ENCODE data around the gene IGF2BP2. TPM values are rescaled to one million over a fixed set of nuclear protein-coding genes. Genes with fewer than 3 reads are reported as not detected.
A peak's percentile ranks its signal among the peaks of the same experiment; 100 is the strongest.

The IGF2BP2 gene
- total and polyA plus RNA-seq, 3 experiments from 2014 or later: 0.42 TPM; not detected in 1

GRCh38 chr3:185823078-185824044 is 1.5 kb downstream of the IGF2BP2 start:
- peak overlapping the region; percentile 41 for H3K4me3 ChIP-seq (ENCODE audit: low read length)
- no peak overlapping the region for H3K27ac Mint-ChIP-seq
- H3K27ac ChIP-seq (ENCODE audit: low read depth, low read length): peak overlapping the region; percentile 59
- CTCF ChIA-PET: no interaction called here
- H3K36me3 Mint-ChIP-seq: no peaks in the 10 kb centered on the region
- peaks cover 5% of the 10 kb centered on the region for H3K4me1 ChIP-seq (ENCODE audit: insufficient read depth, low read length)
- peaks cover 0 to 9% (median 3%) of the 10 kb centered on the region in 5 donors for H3K9me3 Mint-ChIP-seq
- POLR2A ChIA-PET: interaction anchor here (1.1 kb wide), 1 partner anchor 237 kb away, joined by 3 read pairs; no protein-coding TSS in a partner anchor
- H3K27me3 ChIP-seq (ENCODE audit: insufficient read depth, low read length, poor library complexity, severe bottlenecking): peaks cover 39% of the 10 kb centered on the region
- peaks cover 11 to 26% (median 13%) of the 10 kb centered on the region in 3 donors for H3K4me1 Mint-ChIP-seq
- H3K4me3 Mint-ChIP-seq: peak overlapping the region; percentile 74 to 88 (median 81)
- no peaks in the 10 kb centered on the region for H3K9me3 ChIP-seq (ENCODE audit: low read length)
- peaks cover 59 to 73% of the 10 kb centered on the region in 2 donors for H3K27me3 Mint-ChIP-seq
- H3K36me3 ChIP-seq (ENCODE audit: insufficient read depth, low read length): no peaks in the 10 kb centered on the region
- DNase-seq: peak in 1 of 5 donors; percentile 13

- CTCF ChIA-PET: no interaction called here
- H3K4me3 ChIP-seq (ENCODE audit: low read length): no peak overlapping the region
These were observed 2.4 kb downstream of the IGF2BP2 start for GRCh38 chr3:185822221-185823000.

GRCh38 chr3:185820973-185821758 is 3.7 kb downstream of the IGF2BP2 start:
- H3K4me3 ChIP-seq (ENCODE audit: low read length): no peak overlapping the region
- Mint-ChIP-seq H3K27ac (peak overlapping the region in 1 of 8 donors; percentile 14), H3K27me3 (peaks cover 39 to 61% of the 10 kb centered on the region in 2 donors), H3K4me1 (peaks cover 9 to 19% (median 11%) of the 10 kb centered on the region in 3 donors), H3K9me3 (peaks cover 0 to 7% (median 3%) of the 10 kb centered on the region in 5 donors), H3K36me3 (no peaks in the 10 kb centered on the region), H3K4me3 (no peak overlapping the region)
- peaks cover 5% of the 10 kb centered on the region for H3K4me1 ChIP-seq (ENCODE audit: insufficient read depth, low read length)
- no peaks in the 10 kb centered on the region for H3K36me3 ChIP-seq (ENCODE audit: insufficient read depth, low read length)
- ChIA-PET CTCF (no interaction called here), POLR2A (no interaction called here)
- no peak for DNase-seq
- H3K27ac ChIP-seq (ENCODE audit: low read depth, low read length): peak overlapping the region; percentile 59
- no peaks in the 10 kb centered on the region for H3K9me3 ChIP-seq (ENCODE audit: low read length)
- H3K27me3 ChIP-seq (ENCODE audit: insufficient read depth, low read length, poor library complexity, severe bottlenecking): peaks cover 33% of the 10 kb centered on the region

More at GRCh38 chr3:185822221-185823000, 2.4 kb downstream of the IGF2BP2 start:
- no peak overlapping the region for H3K27ac Mint-ChIP-seq
- peaks cover 11 to 26% (median 13%) of the 10 kb centered on the region in 3 donors for H3K4me1 Mint-ChIP-seq
- peaks cover 0 to 9% (median 3%) of the 10 kb centered on the region in 5 donors for H3K9me3 Mint-ChIP-seq
- no peak for DNase-seq
- Histone ChIP-seq H3K36me3 (ENCODE audit: insufficient read depth, low read length) (no peaks in the 10 kb centered on the region), H3K9me3 (ENCODE audit: low read length) (no peaks in the 10 kb centered on the region), H3K4me1 (ENCODE audit: insufficient read depth, low read length) (peaks cover 5% of the 10 kb centered on the region), H3K27me3 (ENCODE audit: insufficient read depth, low read length, poor library complexity, severe bottlenecking) (peaks cover 40% of the 10 kb centered on the region), H3K27ac (ENCODE audit: low read depth, low read length) (peak overlapping the region; percentile 59)
- POLR2A ChIA-PET: no interaction called here
- peak overlapping the region in 6 of 7 donors; percentile 52 to 81 (median 57) for H3K4me3 Mint-ChIP-seq
- no peaks in the 10 kb centered on the region for H3K36me3 Mint-ChIP-seq
- peaks cover 50 to 65% of the 10 kb centered on the region in 2 donors for H3K27me3 Mint-ChIP-seq

- Histone ChIP-seq H3K9me3 (ENCODE audit: low read length) (no peaks in the 10 kb centered on the region), H3K27ac (ENCODE audit: low read depth, low read length) (no peak overlapping the region), H3K27me3 (ENCODE audit: insufficient read depth, low read length, poor library complexity, severe bottlenecking) (peaks cover 26% of the 10 kb centered on the region), H3K4me3 (ENCODE audit: low read length) (no peak overlapping the region), H3K4me1 (ENCODE audit: insufficient read depth, low read length) (peaks cover 5% of the 10 kb centered on the region), H3K36me3 (ENCODE audit: insufficient read depth, low read length) (no peaks in the 10 kb centered on the region)
- POLR2A ChIA-PET: no interaction called here
- CTCF ChIA-PET: no interaction called here
- H3K9me3 Mint-ChIP-seq: peaks cover 0 to 7% (median 3%) of the 10 kb centered on the region in 5 donors
- no peaks in the 10 kb centered on the region for H3K36me3 Mint-ChIP-seq
- DNase-seq: no peak
- no peak overlapping the region for H3K27ac Mint-ChIP-seq
- peaks cover 36 to 59% of the 10 kb centered on the region in 2 donors for H3K27me3 Mint-ChIP-seq
- peaks cover 6 to 10% (median 7%) of the 10 kb centered on the region in 3 donors for H3K4me1 Mint-ChIP-seq
- no peak overlapping the region for H3K4me3 Mint-ChIP-seq
These were observed 6.5 kb downstream of the IGF2BP2 start for GRCh38 chr3:185818267-185818875.

- CTCF ChIA-PET: no interaction called here
- Mint-ChIP-seq H3K4me3 (no peak overlapping the region), H3K27ac (no peak overlapping the region), H3K4me1 (no peaks in the 10 kb centered on the region), H3K36me3 (no peaks in the 10 kb centered on the region), H3K27me3 (peaks cover 21 to 40% of the 10 kb centered on the region in 2 donors), H3K9me3 (peaks cover 0 to 1% (median 0%) of the 10 kb centered on the region in 5 donors)
- Histone ChIP-seq H3K9me3 (ENCODE audit: low read length) (no peaks in the 10 kb centered on the region), H3K36me3 (ENCODE audit: insufficient read depth, low read length) (no peaks in the 10 kb centered on the region), H3K4me3 (ENCODE audit: low read length) (no peak overlapping the region), H3K27me3 (ENCODE audit: insufficient read depth, low read length, poor library complexity, severe bottlenecking) (peaks cover 13% of the 10 kb centered on the region), H3K27ac (ENCODE audit: low read depth, low read length) (peak overlapping the region; percentile 28), H3K4me1 (ENCODE audit: insufficient read depth, low read length) (no peaks in the 10 kb centered on the region)
- no peak for DNase-seq
- POLR2A ChIA-PET: no interaction called here
These were observed 9.2 kb downstream of the IGF2BP2 start for GRCh38 chr3:185815391-185816282.

GRCh38 chr3:185813691-185814215 is 11.1 kb downstream of the IGF2BP2 start:
- DNase-seq: no peak
- Mint-ChIP-seq H3K27me3 (peaks cover 12 to 34% of the 10 kb centered on the region in 2 donors), H3K27ac (no peak overlapping the region), H3K9me3 (no peaks in the 10 kb centered on the region), H3K36me3 (no peaks in the 10 kb centered on the region), H3K4me3 (no peak overlapping the region), H3K4me1 (no peaks in the 10 kb centered on the region)
- H3K4me3 ChIP-seq (ENCODE audit: low read length): no peak overlapping the region
- no peaks in the 10 kb centered on the region for H3K9me3 ChIP-seq (ENCODE audit: low read length)
- peaks cover 4% of the 10 kb centered on the region for H3K27me3 ChIP-seq (ENCODE audit: insufficient read depth, low read length, poor library complexity, severe bottlenecking)
- ChIA-PET POLR2A (no interaction called here), CTCF (no interaction called here)
- H3K36me3 ChIP-seq (ENCODE audit: insufficient read depth, low read length): no peaks in the 10 kb centered on the region
- no peaks in the 10 kb centered on the region for H3K4me1 ChIP-seq (ENCODE audit: insufficient read depth, low read length)
- H3K27ac ChIP-seq (ENCODE audit: low read depth, low read length): peak overlapping the region; percentile 29
